ENCODE measurements around the gene BLOC1S5. TPM values are rescaled to one million over a fixed set of nuclear protein-coding genes. Genes with fewer than 3 reads are reported as not detected.

The BLOC1S5 gene
- total and polyA plus RNA-seq, 2 of the 13 experiments (the other 11 are each of a cell fraction or from before 2014, with no cell fraction given), result 10.5 to 41.5 TPM

- peak; percentile 89; the same call in 1 of the 2 replicates for TF ChIP-seq KDM1A (CRISPR knock-in tag; IDR thresholded peaks at IDR 0.05)
- peak; percentile 67; the same call in 1 of the 2 replicates for TF ChIP-seq KMT2B (CRISPR knock-in tag; IDR thresholded peaks at IDR 0.05)
- TF ChIP-seq ZFP91 (CRISPR knock-in tag; IDR thresholded peaks at IDR 0.05; ENCODE audit: borderline replicate concordance), result no peak
- TF ChIP-seq ZNF607 (CRISPR knock-in tag; IDR thresholded peaks at IDR 0.05; ENCODE audit: borderline replicate concordance), result no peak
- TF ChIP-seq ZNF205 (CRISPR knock-in tag; IDR thresholded peaks at IDR 0.05), result peak; percentile 67; the same call in 1 of the 2 replicates
- TF ChIP-seq ATF7-NPFF (CRISPR knock-in tag; IDR thresholded peaks at IDR 0.05; ENCODE audit: low read depth), result no peak
- TF ChIP-seq ZKSCAN8 (CRISPR knock-in tag; IDR thresholded peaks at IDR 0.05; ENCODE audit: borderline replicate concordance), result peak; percentile 74; the same call in 1 of the 2 replicates
- peak; percentile 79; the same call in 1 of the 2 replicates for TF ChIP-seq SIX1 (CRISPR knock-in tag; IDR thresholded peaks at IDR 0.05; ENCODE audit: borderline replicate concordance)
- TF ChIP-seq SRSF4 (IDR thresholded peaks at IDR 0.05; ENCODE audit: low read depth, low read length, poor library complexity, severe bottlenecking), result no peak
- no peak for TF ChIP-seq TP53 (CRISPR knock-in tag; conservative IDR thresholded peaks at IDR 0.05)
- TF ChIP-seq EZH2 (conservative IDR thresholded peaks at IDR 0.05; ENCODE audit: low read depth, low read length), result no peak
- TF ChIP-seq KDM3A (CRISPR knock-in tag; IDR thresholded peaks at IDR 0.05; ENCODE audit: low read depth), result peak; percentile 85
- 0 out of 2 replicates have a peak, but pooled peaks have one; percentile 29 for TF ChIP-seq CHD2 (IDR thresholded peaks at IDR 0.05; ENCODE audit: low read depth, low read length)
- TF ChIP-seq CEBPG (CRISPR knock-in tag; IDR thresholded peaks at IDR 0.05), result peak; percentile 98
- no peak for TF ChIP-seq MTA3 (CRISPR knock-in tag; IDR thresholded peaks at IDR 0.05)
- TF ChIP-seq PCBP1 (IDR thresholded peaks at IDR 0.05; ENCODE audit: borderline replicate concordance, low read depth, low read length), result no peak
- no peak for TF ChIP-seq NFAT5 (CRISPR knock-in tag; IDR thresholded peaks at IDR 0.05)
- no peak for TF ChIP-seq FOXA1 (IDR thresholded peaks at IDR 0.05)
- peak; percentile 50; the same call in 1 of the 2 replicates for TF ChIP-seq FOXA1 (CRISPR knock-in tag; IDR thresholded peaks at IDR 0.05)
- TF ChIP-seq NFYC (CRISPR knock-in tag; IDR thresholded peaks at IDR 0.05), result peak; percentile 19; the same call in 1 of the 2 replicates
- TF ChIP-seq ZNF644 (CRISPR knock-in tag; IDR thresholded peaks at IDR 0.05; ENCODE audit: low read depth), result peak; percentile 89
- no peak for TF ChIP-seq RARG (CRISPR knock-in tag; IDR thresholded peaks at IDR 0.05; ENCODE audit: low read depth)
- no peak for TF ChIP-seq ZNF496 (CRISPR knock-in tag; IDR thresholded peaks at IDR 0.05; ENCODE audit: insufficient replicate concordance)
- TF ChIP-seq ZNF143 (CRISPR knock-in tag; IDR thresholded peaks at IDR 0.05), result no peak
- peak; percentile 82; the same call in 1 of the 2 replicates for TF ChIP-seq FOXJ3 (CRISPR knock-in tag; IDR thresholded peaks at IDR 0.05; ENCODE audit: borderline replicate concordance)
- no peak for TF ChIP-seq JARID2 (CRISPR knock-in tag; IDR thresholded peaks at IDR 0.05; ENCODE audit: insufficient replicate concordance)
- TF ChIP-seq PRPF4 (IDR thresholded peaks at IDR 0.05; ENCODE audit: low read depth, low read length, poor library complexity, severe bottlenecking), result no peak
Observed at GRCh38 chr6:8085053-8085511, 20.9 kb upstream of the BLOC1S5 start (continued).
